ENCODE measurements around the gene LRP8. TPM values are rescaled to one million over a fixed set of nuclear protein-coding genes. Genes with fewer than 3 reads are reported as not detected.

Gene LRP8
- total and polyA plus RNA-seq, 2 of the 13 experiments (the other 11 are each of a cell fraction or from before 2014, with no cell fraction given) = 17.3 to 17.4 TPM

DNA sequence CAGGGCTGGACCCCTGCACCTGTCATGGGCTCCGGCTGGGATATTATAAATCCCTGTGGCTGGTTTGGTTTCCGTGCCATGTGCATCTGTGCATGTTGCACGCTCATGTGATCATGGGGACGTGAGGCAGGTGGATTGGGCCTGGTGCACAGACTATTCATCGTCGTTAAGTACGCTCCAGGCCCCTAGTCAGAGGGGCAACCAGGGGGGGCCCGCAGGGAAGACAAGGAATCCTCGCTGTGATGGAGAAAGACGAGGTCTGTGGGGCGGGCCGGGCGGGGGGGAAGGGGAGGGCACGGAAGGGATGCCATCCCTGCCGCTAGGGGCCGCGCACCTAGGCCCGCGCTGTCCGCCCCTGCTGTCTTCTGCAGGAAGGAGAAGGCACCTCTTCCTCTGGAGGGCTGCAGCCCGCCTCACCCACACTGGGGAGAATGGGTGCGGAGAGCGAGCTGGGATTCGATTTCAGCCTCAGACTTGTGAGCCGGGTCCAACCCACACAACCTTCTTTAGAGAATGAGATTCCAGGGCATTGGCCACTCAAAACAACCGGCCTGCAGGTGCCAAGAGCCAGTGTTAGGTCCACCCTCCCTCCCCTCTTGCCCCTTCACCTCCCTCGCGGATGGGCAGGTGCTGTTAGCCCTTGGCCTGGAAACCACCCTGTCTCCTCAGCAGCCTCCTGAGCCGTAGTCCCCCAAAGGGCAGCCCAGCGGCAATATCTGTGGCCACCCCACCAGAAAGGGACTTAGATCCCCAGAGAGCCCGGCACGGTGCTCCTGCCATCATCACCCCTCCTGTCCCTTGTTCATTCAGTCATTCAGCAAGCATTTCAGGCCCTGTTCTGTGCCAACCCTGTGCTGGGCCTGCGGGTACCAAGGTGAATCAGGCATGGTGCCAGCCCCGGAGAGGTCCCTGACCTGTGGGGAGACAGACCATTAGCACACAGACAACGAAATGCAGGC, 950 bp upstream of the LRP8 start (continued):
- TF ChIP-seq ZMYM3 (CRISPR knock-in tag; IDR thresholded peaks at IDR 0.05) = 0 out of 2 replicates have a peak, but pooled peaks have one; percentile 22

- Histone ChIP-seq H3K4me3 (replicated peaks in 1 of 3; ENCODE audit: insufficient read depth in 1 of 3, low read depth in 2 of 3, low read length in 3 of 3) (peak overlapping the region; percentile 76 to 88 (median 84)), H4K20me1 (ENCODE audit: insufficient read depth, low read length) (no peaks in the 10 kb centered on the region), H3K79me2 (ENCODE audit: insufficient read depth, low read length) (peaks cover 21% of the 10 kb centered on the region), H3K36me3 (replicated peaks in 1 of 2; ENCODE audit: control insufficient read depth in 1 of 2, insufficient read depth in 2 of 2, low read length in 2 of 2) (peaks cover 4 to 23% of the 10 kb centered on the region in 2 experiments; a peak in 4 of 5 replicates), H3K27me3 (ENCODE audit: control insufficient read depth in 1 of 2, insufficient read depth in 2 of 2, low read length in 2 of 2) (peaks cover 0 to 27% of the 10 kb centered on the region in 2 experiments; a peak in 4 of 5 replicates), H3K9me3 (ENCODE audit: low read length) (no peaks in the 10 kb centered on the region), H3K4me2 (ENCODE audit: low read depth, low read length) (peak overlapping the region; percentile 90), H3K27ac (ENCODE audit: extremely low read length, insufficient read depth, low read length) (peak overlapping the region; percentile 91), H3K4me1 (ENCODE audit: insufficient read depth, low read length) (peaks cover 25% of the 10 kb centered on the region), H2AFZ (ENCODE audit: low read length) (no peak overlapping the region), H3K9ac (ENCODE audit: insufficient read depth, low read depth, low read length) (peak overlapping the region; percentile 82)
- ATAC-seq = peak; percentile 20
- WGBS (ENCODE audit: low lambda C conversion rate) = under 1% methylated on average over 20 of the region's 68 CpGs
- intact Hi-C loops (cut with micrococcal nuclease; ENCODE audit: unreplicated experiment) = no loop called here
- ChIA-PET CTCF (ENCODE audit: low intra/inter-chr PET ratio, low total read pairs) (no interaction called here), POLR2A (no interaction called here)
- FAIRE-seq = no peak
- DNase-seq (ENCODE audit: low spot score) = peak; percentile 15
- in situ Hi-C loops (cut with HindIII; ENCODE audit: extremely low pct_ligation_motif_present, low pct_unique_long_range_greater_than_20kb) = no loop called here
- BruUV-seq (replicated peaks) = TSS peak; percentile 28
- TF ChIP-seq RBM22 (optimal IDR thresholded peaks at IDR 0.05; ENCODE audit: low read length) (no peak), ZNF749 (CRISPR knock-in tag; IDR thresholded peaks at IDR 0.05; ENCODE audit: borderline replicate concordance) (no peak), ZFP62 (CRISPR knock-in tag; IDR thresholded peaks at IDR 0.05) (no peak), ZFY (CRISPR knock-in tag; IDR thresholded peaks at IDR 0.05) (no peak), CC2D1A (CRISPR knock-in tag; IDR thresholded peaks at IDR 0.05) (no peak), ZNF75D (CRISPR knock-in tag; IDR thresholded peaks at IDR 0.05; ENCODE audit: borderline replicate concordance) (no peak), MXD1 (CRISPR knock-in tag; IDR thresholded peaks at IDR 0.05) (no peak), ZBTB10 (CRISPR knock-in tag; IDR thresholded peaks at IDR 0.05; ENCODE audit: borderline replicate concordance) (0 out of 2 replicates have a peak, but pooled peaks have one; percentile 18), ZNF781 (CRISPR knock-in tag; IDR thresholded peaks at IDR 0.05; ENCODE audit: borderline replicate concordance, not compliant biosample characterization) (no peak), MATR3 (CRISPR knock-in tag; IDR thresholded peaks at IDR 0.05) (no peak), YY1 (IDR thresholded peaks at IDR 0.05; ENCODE audit: insufficient read depth, insufficient replicate concordance, low read depth, low read length) (peak; percentile 14), ZMYM4 (CRISPR knock-in tag; IDR thresholded peaks at IDR 0.05) (0 out of 2 replicates have a peak, but pooled peaks have one; percentile 23), HMG20B (CRISPR knock-in tag; conservative IDR thresholded peaks at IDR 0.05) (no peak)
- TF ChIP-seq, protein P1, sequence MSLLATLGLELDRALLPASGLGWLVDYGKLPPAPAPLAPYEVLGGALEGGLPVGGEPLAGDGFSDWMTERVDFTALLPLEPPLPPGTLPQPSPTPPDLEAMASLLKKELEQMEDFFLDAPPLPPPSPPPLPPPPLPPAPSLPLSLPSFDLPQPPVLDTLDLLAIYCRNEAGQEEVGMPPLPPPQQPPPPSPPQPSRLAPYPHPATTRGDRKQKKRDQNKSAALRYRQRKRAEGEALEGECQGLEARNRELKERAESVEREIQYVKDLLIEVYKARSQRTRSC (CRISPR knock-in tag; IDR thresholded peaks at IDR 0.05; ENCODE audit: low read depth) = no peak
These were observed 522 bp downstream of the LRP8 start for GRCh38 chr1:53327182-53327913.
